Breast epithelium (tissue), 3 donors: ENCODE measurements around the gene MSL3B.

ENCODE experiments used
- CTCF ChIP-seq, 3 donors: fragments of 450-650 bp; IDR thresholded peaks; one replicate each; pipeline ENCODE4 v1.5.1; 2016 to 2017; ENCODE audit warnings: antibody characterized with exemption in 3 of 3, mild to moderate bottlenecking in 3 of 3, moderate library complexity in 3 of 3
- POLR2A ChIP-seq: fragments of 450-650 bp; IDR thresholded peaks from one replicate; pipeline ENCODE4 v1.6.1; 2016; ENCODE audit warnings: antibody characterized with exemption, mild to moderate bottlenecking, moderate library complexity
- POLR2AphosphoS5 ChIP-seq, 3 donors: sonication (generic); formaldehyde crosslinking; IDR thresholded peaks; one replicate each; pipeline ENCODE4 v1.6.1; 2017; ENCODE audit warnings: antibody characterized with exemption in 3 of 3

- TF ChIP-seq CTCF (IDR thresholded peaks at IDR 0.05) (no peak), POLR2A (no peak), POLR2AphosphoS5 (IDR thresholded peaks at IDR 0.05) (no peak)
These were observed 14.2 kb upstream of the MSL3B start for GRCh38 chr2:233882353-233882752.
